LHCN-M2 (cell line): ENCODE data around the gene MTCH1. TPM values are rescaled to one million over a fixed set of nuclear protein-coding genes. Genes with fewer than 3 reads are reported as not detected.
"Not testable (repeated sequence)": the region's sequence is repeated elsewhere in the genome, so short reads cannot be mapped to it uniquely, and the experiment has no call there.

Experiments used
- DNase-seq: peaks from one replicate; pipeline ENCODE4 v3.0.0-alpha.2; 2012; ENCODE audit warnings: low read depth
- total RNA-seq: library from RNA; depleted of rRNA; stranded (reverse); fragments of >200 nt; gene quantifications from 2 replicates; pipeline ENCODE4 v1.2.3, GENCODE V29; 2014

Gene MTCH1
- total RNA-seq, 1 experiment from 2014 or later = 224 TPM

DNA sequence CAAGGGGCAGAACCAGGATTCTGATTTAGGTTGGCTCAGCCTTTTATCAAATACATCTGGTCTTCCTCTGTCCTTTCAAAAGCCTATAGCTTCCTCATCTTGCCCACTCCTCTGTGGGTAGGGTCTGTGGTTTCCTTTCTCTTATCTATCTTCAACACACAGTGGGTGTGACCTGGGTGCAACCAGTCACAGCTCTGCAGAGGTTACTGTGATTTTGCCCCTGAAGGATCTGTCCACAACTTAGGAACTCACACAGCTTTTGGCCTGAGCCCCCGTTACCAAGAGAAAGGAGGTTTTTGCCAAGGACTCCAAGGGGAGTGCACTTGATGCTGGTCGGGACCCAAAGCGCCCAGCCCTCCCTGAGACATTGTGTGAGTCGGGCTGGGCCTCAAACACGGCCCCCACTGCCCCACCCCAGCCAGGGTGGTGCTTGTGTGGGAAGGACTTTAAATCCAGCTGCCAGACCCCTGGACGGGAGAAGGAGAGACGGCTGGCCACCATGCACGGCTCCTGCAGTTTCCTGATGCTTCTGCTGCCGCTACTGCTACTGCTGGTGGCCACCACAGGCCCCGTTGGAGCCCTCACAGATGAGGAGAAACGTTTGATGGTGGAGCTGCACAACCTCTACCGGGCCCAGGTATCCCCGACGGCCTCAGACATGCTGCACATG is 31.6 kb downstream of the MTCH1 start, which contains the start of gene PI16:
PI16 (plus strand) TSS at position 477 of the 670 bp plus-strand sequence; CDS start at position 500, 23 bp downstream.
- no peak for DNase-seq

DNA sequence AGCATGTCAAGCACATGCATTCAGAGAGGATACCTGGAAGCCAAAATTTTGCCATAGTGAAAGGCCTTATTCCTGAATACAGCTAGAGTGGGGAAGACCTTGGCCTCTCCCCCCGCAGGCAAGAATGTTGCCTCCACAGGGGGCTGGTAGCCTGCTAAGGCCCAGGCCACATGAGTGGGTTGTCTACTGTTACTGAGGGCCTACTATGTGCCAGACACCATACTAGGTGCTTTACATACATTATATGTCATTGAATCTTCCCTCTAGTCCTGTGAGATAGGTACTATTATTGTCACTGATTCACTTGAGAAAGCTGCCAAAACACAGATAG is 32.1 kb downstream of the MTCH1 start:
- no peak for DNase-seq

DNA sequence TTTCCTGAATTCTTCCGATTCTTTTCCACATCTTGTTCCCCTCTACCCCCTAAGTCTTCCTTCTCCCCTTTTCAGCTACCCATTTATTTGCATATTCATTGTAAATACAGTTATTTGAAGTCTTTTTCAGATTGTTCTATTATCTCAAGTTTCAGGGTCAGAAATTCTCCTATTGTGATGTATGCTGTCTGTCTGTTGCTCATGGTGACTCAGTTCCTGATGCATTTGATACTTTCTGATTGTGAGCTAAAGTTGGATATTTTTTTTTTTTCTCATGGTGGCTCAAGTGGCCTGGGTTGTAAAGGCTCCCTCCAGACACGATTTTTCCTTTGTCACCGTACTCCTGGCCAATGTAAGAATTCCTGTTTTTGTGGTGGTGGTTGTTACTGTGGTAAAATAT is 36.4 kb downstream of the MTCH1 start:
- DNase-seq = peak; percentile 74

DNA sequence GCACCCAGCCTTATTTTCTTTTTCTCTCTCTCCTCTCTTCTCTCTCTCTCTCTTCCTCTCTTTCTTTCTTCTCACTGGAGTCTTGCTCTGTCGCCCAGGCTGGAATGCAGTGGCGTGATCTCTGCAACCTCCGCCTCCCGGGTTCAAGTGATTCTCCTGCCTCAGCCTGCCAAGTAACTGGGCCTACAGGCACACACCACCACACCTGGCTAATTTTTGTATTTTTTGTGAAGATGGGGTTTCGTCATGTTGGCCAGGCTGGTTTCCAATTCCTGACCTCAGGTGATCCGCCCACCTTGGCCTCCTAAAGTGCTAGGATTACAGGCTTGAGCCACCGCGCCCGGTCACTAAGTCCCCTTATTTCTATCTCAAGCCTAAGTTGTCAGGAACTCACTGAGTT is 36.9 kb downstream of the MTCH1 start:
- not testable (repeated sequence) for DNase-seq

DNA sequence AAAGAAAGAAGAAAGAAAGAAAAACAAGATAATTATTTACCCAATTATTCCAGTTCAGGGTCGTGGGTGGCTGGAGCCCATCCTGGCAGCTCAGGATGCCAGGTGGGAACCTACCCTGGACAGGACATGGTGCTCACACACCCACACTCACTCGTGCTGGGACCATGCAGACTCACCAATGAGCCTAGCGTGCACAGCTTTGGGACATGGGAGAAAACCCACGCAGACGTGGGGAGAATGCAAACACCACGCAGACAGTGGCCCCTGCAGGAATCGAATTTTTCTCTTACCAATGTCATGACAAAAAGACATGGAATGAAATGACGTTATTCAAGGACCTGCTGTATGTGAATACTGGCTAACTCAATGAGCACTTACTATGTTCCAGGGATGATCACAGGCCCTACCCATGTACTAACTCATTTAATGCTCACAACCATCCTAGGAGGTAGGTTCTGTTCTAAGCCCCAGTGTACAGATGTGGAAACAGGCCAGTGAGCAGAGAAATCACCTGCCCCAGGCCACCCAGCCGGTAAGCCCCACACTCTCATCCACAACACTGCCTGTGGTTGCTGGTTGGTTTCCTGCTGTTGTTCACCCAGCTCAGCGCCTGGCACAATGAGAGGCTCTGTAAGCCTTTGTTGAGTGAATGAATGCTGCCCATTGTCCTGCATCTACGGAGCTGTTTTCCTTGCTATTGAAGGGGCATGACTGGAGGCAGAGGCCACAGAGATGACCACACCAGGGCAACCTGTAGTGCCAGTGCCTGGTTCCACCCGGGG is 38.2 kb downstream of the MTCH1 start:
- no peak for DNase-seq

DNA sequence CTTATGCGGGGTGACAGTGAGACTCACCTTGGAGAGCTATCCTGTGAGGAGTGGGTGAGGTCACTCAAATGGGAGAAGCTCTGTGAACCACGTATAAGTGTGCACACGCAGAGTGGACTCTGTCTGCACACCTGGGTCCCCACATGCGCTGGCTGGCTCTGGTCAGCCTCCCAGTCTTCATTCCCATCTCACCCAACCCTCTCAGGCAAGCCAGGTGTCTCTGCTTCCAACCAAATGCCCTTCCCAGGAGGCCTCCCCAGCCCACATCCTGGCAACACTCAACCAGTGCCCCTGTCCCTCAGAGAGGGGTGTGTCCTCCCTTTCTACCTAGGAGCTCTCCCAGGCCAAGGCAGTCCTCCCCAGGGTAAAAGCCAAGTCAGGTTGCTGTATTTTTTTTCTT is 39.5 kb downstream of the MTCH1 start:
- DNase-seq = no peak

DNA sequence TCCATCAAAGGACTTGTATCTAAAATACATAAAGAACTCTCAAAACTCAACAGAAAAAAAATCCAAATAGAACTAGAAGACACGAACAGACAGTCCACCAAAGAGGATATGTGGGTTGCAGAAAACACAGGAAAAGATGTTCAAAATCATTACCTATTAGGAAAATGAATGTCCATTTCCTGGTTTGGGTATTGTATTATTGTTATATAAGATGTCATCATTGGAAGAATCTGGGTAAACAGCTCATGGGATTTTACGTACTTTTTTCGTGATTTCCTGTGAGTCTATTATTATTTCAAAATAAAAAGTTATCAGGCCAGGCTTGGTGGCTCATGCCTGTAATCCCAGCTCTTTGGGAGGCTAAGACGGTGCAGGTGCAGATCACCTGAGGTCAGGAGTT is 40.7 kb downstream of the MTCH1 start:
- no peak for DNase-seq

DNA sequence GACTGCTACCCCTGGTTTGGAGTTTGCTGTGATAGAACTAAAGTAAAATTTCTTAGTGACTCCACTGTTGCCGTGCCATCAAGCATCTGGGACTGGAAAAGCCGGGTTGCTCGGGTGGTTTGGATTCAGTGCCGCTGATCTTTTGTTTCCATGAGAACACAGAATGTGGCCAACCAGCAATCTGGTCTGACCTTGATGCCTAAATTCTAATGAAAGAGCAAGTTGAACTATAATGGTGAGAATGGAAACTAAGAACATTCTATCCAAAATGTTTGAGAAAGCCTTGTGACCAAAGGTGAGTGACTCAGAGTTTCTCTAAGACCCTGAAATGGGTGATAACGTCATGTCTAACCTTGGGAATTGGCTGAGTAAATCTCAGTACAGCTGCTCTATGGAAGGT is 41.3 kb downstream of the MTCH1 start:
- no peak for DNase-seq

DNA sequence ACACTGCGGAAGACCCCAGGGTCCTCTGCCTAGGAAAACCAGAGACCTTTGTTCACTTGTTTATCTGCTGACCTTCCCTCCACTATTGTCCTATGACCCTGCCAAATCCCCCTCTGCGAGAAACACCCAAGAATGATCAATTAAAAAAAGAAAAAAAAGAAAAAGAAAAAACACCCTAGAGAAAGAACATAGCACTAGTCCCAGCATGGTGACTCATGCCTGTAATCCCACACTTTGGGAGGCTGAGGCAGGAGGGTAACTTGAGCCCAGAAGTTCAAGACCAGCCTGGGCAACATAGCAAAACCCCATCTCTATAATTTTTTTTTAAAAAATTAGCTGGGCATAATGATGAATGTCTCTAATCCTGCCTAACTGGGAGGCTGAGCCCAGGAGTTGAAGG is 43.7 kb downstream of the MTCH1 start:
- DNase-seq = not testable (repeated sequence)

DNA sequence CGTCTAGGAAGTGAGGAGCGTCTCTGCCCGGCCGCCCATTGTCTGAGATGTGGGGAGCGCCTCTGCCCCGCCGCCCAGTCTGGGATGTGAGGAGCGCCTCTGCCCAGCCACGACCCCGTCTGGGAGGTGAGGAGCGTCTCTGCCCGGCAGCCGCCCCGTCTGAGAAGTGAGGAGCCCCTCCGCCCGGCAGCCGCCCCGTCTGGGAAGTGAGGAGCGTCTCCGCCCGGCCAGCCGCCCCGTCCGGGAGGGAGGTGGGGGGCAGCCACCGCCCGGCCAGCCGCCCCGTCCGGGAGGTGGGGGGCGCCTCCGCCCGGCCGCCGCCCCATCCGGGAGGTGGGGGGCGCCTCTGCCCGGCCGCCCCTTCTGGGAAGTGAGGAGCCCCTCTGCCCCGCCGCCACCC is 44.4 kb downstream of the MTCH1 start:
- DNase-seq = not testable (repeated sequence)

DNA sequence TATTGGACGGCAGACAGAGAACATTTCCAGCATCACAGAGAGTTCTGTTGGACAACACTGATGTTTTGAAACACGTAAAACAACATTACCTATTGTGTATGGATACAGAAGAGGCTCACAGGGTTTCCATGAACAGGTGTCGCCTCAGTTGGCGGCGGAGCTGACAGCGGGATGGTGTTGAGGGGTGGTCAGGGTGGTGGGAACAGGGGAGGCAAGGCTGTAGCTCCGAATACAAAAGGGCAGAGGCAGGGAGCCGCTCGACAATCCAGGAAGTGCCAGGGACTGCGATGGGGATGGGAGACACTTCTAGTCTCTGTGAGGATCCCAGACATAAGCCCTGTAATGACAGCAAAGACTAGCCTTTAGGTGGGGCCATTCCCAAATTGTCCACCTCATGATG is 46.0 kb downstream of the MTCH1 start:
- DNase-seq = no peak

DNA sequence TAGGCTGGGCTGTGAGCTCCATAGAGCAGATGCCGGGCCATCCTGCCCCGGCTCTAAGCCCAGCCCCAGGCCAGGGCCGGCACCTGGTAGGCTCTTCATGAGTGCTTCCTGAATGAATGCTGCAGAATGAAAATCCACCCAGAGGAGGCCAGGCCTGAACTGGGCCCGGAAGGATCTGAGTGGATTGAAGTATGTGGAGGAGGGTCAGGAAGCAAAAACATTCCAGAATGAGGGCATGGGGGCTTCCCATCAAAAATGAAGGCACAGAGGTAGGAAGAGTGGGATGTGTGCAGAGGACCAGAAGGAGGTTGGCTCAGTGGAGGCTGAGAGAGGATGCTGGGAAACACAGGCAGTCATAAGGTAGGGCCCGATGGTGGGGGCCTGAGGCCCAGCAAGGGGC is 47.0 kb downstream of the MTCH1 start:
- DNase-seq = not testable (repeated sequence)

DNA sequence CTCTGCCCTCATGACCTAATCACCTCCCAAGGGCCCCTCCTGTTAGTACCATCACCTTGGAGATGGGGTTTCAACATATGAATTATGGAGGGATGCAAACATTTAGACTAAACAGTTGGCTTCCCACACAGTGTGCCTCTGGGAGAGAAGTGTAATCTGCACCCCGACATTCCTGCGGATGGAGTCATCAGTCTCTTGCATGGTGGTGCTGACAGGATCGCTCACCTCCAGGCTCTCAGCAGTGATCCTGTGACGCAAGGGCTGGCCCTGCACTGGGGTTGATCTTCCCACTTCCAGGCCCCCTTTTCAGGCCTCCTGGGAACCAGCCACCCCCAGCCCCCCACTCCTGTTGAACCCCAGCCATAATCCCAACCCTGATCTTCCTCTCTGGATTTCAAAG is 47.5 kb downstream of the MTCH1 start:
- DNase-seq = peak; percentile 73

DNA sequence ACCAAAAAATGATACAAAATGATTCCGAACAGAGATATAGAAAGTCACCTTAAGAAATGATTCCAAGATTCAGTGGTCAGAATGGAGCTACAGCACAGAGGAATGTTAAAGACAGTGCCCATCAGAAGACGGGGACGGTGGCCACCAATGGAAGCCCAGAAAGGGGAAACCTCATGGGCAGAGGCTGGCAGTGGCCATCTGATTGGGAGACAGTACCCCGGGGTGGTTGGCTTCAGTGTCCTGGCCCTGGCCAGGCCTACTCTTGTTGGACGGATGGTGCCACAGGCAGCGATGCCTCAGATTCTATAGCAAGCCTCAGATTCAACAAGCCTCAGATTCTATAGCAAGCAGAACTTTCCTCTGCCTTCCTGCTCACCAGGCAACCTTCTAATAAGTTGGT is 48.1 kb downstream of the MTCH1 start:
- DNase-seq = no peak

DNA sequence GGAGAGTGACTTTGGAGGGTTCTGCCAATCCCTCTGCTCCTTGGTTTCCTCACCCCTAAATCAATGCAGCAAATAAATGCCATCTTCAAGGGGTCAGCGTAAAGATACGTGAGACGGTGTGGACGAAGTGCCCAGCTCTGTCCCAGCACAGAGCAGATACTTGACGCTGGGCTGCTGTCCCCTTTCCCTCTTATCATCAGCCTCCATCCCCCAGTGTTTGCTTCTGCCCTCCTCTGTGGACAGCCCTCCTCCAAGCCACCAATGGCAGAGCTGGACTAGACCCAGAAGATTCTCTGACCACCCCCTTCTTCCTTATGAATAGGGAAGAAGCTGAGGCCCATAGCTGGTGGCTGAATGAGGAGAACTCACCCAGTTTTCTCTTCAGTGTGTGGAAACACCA is 49.2 kb downstream of the MTCH1 start:
- DNase-seq = no peak

DNA sequence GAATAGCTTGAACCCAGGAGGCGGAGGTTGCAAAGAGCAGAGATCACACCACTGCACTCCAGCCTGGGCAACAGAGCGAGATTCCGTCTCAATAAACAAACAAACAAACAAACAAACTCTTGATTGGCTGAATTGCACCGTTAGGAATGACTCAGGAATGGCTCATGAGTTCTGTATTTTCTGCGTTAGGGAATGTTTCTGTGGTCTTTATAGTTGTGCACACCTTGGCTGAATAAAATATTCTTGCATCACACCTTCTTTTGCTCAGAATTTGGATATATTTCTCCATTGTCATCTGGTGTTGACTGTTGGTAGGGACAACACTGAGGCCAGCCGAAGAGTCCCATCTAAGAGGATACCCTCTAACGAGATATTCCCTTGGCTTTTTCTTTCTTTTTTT is 51.1 kb downstream of the MTCH1 start:
- no peak for DNase-seq

DNA sequence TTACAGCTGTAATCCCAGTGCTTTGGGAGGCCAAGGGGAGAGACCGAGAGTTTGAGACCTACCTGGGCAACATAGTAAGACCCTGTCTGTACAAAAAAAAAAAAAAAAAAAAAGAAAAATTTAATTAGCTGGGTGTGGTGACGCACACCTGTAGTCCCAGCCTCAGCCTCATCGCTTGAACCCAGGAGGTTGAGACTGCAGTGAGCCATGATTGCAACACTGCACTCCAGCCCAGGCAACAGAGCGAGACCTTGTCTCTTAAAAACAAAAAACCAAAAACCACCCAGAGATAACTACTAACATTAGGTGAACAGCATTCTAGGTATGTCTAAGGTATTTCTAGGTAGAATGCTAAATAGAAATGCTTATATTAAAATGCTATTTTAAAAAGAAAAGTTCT is 52.5 kb downstream of the MTCH1 start:
- DNase-seq = no peak

DNA sequence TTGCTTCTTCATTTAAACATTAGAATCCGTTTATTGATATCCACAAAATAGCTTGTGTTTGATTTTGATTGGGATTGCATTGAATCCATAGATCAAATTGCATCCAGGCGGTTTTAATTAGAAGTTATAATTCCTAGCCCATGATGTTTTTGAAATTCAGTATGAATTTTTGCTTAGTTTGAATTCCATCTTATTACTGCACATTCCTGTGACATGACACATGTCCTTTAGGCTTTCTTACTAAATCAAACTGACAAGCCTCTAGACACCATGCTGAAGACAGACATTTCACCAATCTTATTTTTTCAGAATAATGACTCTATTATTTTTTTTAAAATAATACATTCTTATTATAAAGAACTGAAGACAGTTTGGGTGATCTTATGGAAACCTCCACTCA is 52.9 kb downstream of the MTCH1 start:
- peak; percentile 61 for DNase-seq

DNA sequence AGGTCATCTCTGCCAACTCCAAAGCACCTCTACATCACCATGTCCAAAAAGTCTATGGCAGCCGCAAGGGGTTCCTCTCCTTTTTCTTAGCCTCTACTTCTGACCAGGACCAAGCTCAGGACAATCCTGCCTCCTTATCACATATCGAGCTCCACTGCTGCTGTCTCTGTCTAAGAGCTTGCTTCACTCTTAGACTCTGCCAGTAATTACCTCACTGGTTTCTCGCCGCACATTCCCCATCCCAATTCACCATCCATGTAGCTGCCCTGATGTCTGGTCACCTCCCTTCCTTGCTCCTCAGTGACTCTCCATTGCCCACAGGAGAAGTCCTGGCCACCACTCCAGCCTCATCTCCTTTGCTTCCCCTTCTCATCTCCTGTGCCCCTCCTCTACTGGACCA is 55.5 kb downstream of the MTCH1 start:
- DNase-seq = no peak

DNA sequence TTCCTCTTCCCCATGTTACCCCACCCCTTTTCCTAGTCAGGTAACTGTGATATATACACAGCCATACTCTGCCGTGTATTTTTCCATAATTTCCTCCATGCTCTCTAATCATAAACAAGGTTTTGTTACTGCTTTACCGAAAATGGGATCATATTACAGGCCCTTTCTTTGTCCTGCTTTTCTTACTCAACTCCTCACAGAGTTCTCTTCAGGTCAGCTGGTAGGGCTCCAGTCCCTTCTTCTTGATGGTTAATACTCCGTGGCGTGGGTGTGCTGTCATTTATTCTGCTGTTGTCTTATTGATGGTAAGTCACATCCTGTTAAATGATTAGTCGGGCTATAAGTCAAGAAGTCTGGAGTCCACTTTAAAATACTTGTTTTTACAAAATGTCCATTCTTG is 56.4 kb downstream of the MTCH1 start:
- DNase-seq = peak; percentile 48

DNA sequence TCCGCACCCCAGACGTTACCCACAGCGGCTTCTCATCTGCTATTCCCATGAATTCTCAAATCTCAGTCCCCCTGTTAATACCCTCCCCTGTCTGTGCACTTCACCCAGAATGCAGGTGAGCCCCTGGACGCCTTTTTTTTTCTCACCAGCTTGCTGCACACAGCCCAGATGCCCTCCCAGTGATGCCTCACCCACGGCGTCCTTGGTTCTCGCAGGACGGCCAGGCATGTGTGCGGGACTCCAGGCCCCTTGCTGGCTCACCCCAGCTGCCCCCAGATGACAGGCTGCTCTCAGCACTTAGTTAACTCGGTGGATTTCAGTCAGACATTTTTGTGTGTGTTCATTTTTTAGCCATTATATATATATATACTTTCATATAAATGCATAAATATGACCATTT is 56.8 kb downstream of the MTCH1 start:
- no peak for DNase-seq

DNA sequence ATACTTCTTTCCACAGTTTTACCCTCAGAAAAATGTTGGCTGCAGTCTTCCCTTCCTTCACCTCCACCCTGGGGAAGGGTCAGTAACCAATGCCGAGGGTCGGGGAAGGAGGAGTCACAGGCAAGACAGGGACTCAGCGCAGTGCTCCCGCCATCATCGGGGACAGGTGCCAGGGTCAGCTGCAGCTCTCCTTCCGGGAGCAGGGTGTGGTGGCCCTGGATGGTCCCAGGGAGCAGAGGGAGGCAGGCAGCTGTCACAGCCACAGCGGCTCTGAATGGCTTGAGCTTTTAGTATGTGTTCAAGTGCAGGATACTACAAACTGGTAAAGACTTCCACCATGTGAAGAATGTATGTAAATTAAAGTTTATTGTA is 57.5 kb downstream of the MTCH1 start:
- DNase-seq = peak; percentile 33
